Measurements from ENCODE around the gene UNC119.

UNC119 gene

GRCh38 chr17:28541439-28541838 lies 11.0 kb downstream of the UNC119 start:
- no peak for TF ChIP-seq CTCF (IDR thresholded peaks at IDR 0.05; ENCODE audit: low read length, missing control alignments)
- H3K4me3 ChIP-seq (replicated peaks; ENCODE audit: low read depth, low read length) = no peak overlapping the region
- no peak for DNase-seq (ENCODE audit: low read depth)

- DNase-seq (ENCODE audit: low read depth) = no peak
- H3K4me3 ChIP-seq (replicated peaks; ENCODE audit: low read depth, low read length) = no peak overlapping the region
- TF ChIP-seq CTCF (IDR thresholded peaks at IDR 0.05; ENCODE audit: low read length, missing control alignments) = no peak
Measured at GRCh38 chr17:28540231-28540630, 12.2 kb downstream of the UNC119 start.

GRCh38 chr17:28538296-28538895 lies 14.0 kb downstream of the UNC119 start:
- no peak for TF ChIP-seq CTCF (IDR thresholded peaks at IDR 0.05; ENCODE audit: low read length, missing control alignments)
- no peak for DNase-seq (ENCODE audit: low read depth)
- H3K4me3 ChIP-seq (replicated peaks; ENCODE audit: low read depth, low read length) = no peak overlapping the region

- no peak for TF ChIP-seq CTCF (IDR thresholded peaks at IDR 0.05; ENCODE audit: low read length, missing control alignments)
- no peak overlapping the region for H3K4me3 ChIP-seq (replicated peaks; ENCODE audit: low read depth, low read length)
- DNase-seq (ENCODE audit: low read depth) = no peak
Measured at GRCh38 chr17:28537219-28537610, 15.2 kb downstream of the UNC119 start.

GRCh38 chr17:28536532-28537218 lies 15.7 kb downstream of the UNC119 start:
- TF ChIP-seq CTCF (IDR thresholded peaks at IDR 0.05; ENCODE audit: low read length, missing control alignments) = no peak
- DNase-seq (ENCODE audit: low read depth) = no peak
- H3K4me3 ChIP-seq (replicated peaks; ENCODE audit: low read depth, low read length) = no peak overlapping the region

GRCh38 chr17:28534740-28535375 lies 17.6 kb downstream of the UNC119 start:
- no peak for DNase-seq (ENCODE audit: low read depth)
- no peak overlapping the region for H3K4me3 ChIP-seq (replicated peaks; ENCODE audit: low read depth, low read length)
- no peak for TF ChIP-seq CTCF (IDR thresholded peaks at IDR 0.05; ENCODE audit: low read length, missing control alignments)

Measured in fibroblast of pulmonary artery (primary cell).